Measurements from ENCODE around the gene SLC25A12. TPM values are rescaled to one million over a fixed set of nuclear protein-coding genes. Genes with fewer than 3 reads are reported as not detected.

Gene SLC25A12
- total and polyA plus RNA-seq, 11 donors: 45.8 to 128 (median 117) TPM

DNA sequence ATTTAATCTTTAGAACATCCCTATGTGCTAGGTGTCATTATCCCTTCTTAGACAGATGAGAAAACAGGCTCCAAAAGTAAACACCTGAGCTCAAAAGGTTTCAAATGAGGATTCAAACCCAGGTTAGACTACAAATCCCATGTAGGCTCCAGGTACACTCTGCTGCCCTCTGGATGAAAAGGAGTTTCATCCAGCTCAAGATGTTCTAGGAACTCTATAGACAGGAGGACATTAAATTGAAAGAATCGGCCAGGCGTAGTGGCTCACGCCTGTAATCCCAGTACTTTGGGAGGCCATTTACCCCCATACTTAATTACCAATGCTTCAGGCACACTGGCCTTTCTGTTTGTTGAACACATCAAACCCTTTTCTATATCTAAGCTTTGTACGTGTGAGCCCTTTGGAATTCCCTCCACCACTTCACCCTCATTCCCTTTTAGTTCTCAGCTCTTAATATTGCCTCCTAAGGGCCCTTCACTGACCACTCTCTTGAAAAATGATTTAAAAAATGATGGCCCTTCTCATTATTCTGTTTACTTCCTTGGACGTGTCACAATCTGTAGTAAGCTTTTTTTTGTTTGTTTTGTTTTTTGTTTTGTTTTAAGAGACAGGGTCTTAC, 10.7 kb downstream of the SLC25A12 start:
- no peak for ATAC-seq
- intact Hi-C loops (cut with DNase I): no loop called here
- Histone ChIP-seq H3K27me3 (no peaks in the 10 kb centered on the region), H3K27ac (no peak overlapping the region), H3K36me3 (peaks cover 0 to 16% (median 0%) of the 10 kb centered on the region in 9 donors), H3K4me3 (no peak overlapping the region), H3K4me1 (peaks cover 0 to 30% (median 12%) of the 10 kb centered on the region in 12 donors), H3K9me3 (no peaks in the 10 kb centered on the region)
- peak in 1 of 12 donors; percentile 9 for TF ChIP-seq CTCF (IDR thresholded peaks at IDR 0.05)
- TF ChIP-seq POLR2A (IDR thresholded peaks at IDR 0.05): no peak
- WGBS, 4 donors: 86 to 89% (median 88%) methylated on average over 5 of the region's 5 CpGs
- DNase-seq: no peak

- DNase-seq (no peak), ATAC-seq (no peak)
- peaks cover 0 to 8% (median 0%) of the 10 kb centered on the region in 9 donors for H3K36me3 ChIP-seq
- no peaks in the 10 kb centered on the region for H3K9me3 ChIP-seq
- peaks cover 0 to 42% (median 16%) of the 10 kb centered on the region in 12 donors for H3K4me1 ChIP-seq
- peak overlapping the region in 1 of 12 donors; percentile 35 for H3K27ac ChIP-seq
- WGBS, 4 donors: 80 to 95% (median 90%) methylated on average over 2 of the region's 2 CpGs
- H3K4me3 ChIP-seq: no peak overlapping the region
- intact Hi-C loops (cut with DNase I): no loop called here
- TF ChIP-seq POLR2A (IDR thresholded peaks at IDR 0.05) (no peak), CTCF (IDR thresholded peaks at IDR 0.05) (no peak)
- H3K27me3 ChIP-seq: no peaks in the 10 kb centered on the region
Observed at GRCh38 chr2:171882089-171882769, 11.8 kb downstream of the SLC25A12 start.

DNA sequence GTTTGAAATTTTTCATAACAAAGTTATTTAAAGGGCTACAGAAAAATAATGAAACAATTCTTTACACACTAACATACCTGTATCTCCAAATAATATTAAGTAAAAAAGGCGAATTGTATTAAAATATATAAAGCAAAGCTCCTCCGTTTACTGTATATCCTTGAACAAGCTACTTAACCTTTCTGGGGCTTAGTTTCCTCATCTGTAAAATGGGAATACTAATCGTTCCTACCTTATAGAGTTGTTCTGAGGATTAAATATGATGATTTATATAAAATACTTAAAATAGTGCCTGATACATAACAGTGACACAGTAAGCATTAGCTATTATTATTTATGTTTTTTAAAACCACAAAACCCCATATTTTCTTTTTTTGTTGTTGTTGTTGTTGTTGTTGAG, 13.3 kb downstream of the SLC25A12 start:
- Histone ChIP-seq H3K9me3 (no peaks in the 10 kb centered on the region), H3K27me3 (no peaks in the 10 kb centered on the region), H3K36me3 (peaks cover 0 to 8% (median 0%) of the 10 kb centered on the region in 9 donors), H3K27ac (peak overlapping the region in 9 of 12 donors; percentile 68 to 85 (median 76)), H3K4me1 (peaks cover 0 to 55% (median 18%) of the 10 kb centered on the region in 12 donors), H3K4me3 (no peak overlapping the region)
- 93 to 96% (median 94%) methylated on average over 3 of the region's 3 CpGs for WGBS, 4 donors
- TF ChIP-seq POLR2A (IDR thresholded peaks at IDR 0.05) (no peak), CTCF (IDR thresholded peaks at IDR 0.05) (no peak)
- no peak for DNase-seq
- intact Hi-C loops (cut with DNase I): no loop called here
- ATAC-seq: no peak

- peaks cover 0 to 8% (median 0%) of the 10 kb centered on the region in 9 donors for H3K36me3 ChIP-seq
- H3K4me3 ChIP-seq: no peak overlapping the region
- no peak for TF ChIP-seq CTCF (IDR thresholded peaks at IDR 0.05)
- TF ChIP-seq POLR2A (IDR thresholded peaks at IDR 0.05): no peak
- intact Hi-C loops (cut with DNase I): no loop called here
- H3K27ac ChIP-seq: peak overlapping the region; percentile 42 to 85 (median 76)
- ATAC-seq (peak in 1 of 4 donors; percentile 45), DNase-seq (no peak)
- 29 to 46% (median 39%) methylated on average over 1 of the region's 1 CpG for WGBS, 4 donors
- H3K27me3 ChIP-seq: no peaks in the 10 kb centered on the region
- peaks cover 0 to 60% (median 18%) of the 10 kb centered on the region in 12 donors for H3K4me1 ChIP-seq
- no peaks in the 10 kb centered on the region for H3K9me3 ChIP-seq
Observed at GRCh38 chr2:171879865-171880264, 14.2 kb downstream of the SLC25A12 start.
